HL-60 (cell line): ENCODE results near the gene HNF1B.

Experiments used
- DNase-seq, 2 experiments: peaks; one replicate each; pipeline ENCODE4 v3.0.0-alpha.2; 2010 to 2020; ENCODE audit warnings: low read depth in 1 of 2, low spot score in 1 of 2
- H3K27ac ChIP-seq: fragments of 250-450 bp; sonication (Bioruptor Pico); replicated peaks from 2 replicates; pipeline ENCODE4 v1.5.1; 2020; ENCODE audit warnings: mild to moderate bottlenecking, moderate library complexity
- H3K27me3 ChIP-seq: fragments of 250-450 bp; sonication (Bioruptor Pico); 2 replicates; pipeline ENCODE4 v1.5.1; 2021; ENCODE audit warnings: mild to moderate bottlenecking, moderate library complexity; ENCODE audit not compliant: insufficient read depth, poor library complexity, severe bottlenecking
- H3K4me3 ChIP-seq: replicated peaks from 2 replicates; pipeline ENCODE4 v1.5.1; 2011; ENCODE audit warnings: mild to moderate bottlenecking, control low read depth, low read length; ENCODE audit not compliant: insufficient read depth
- GABPA ChIP-seq: IDR thresholded peaks from 2 replicates; pipeline ENCODE4 v1.6.1; 2012; ENCODE audit warnings: low read depth
- POLR2AphosphoS5 ChIP-seq: IDR thresholded peaks from 2 replicates; pipeline ENCODE4 v1.6.1; 2012; ENCODE audit warnings: low read depth
- SPI1 ChIP-seq: IDR thresholded peaks from 2 replicates; pipeline ENCODE4 v1.6.1; 2012; ENCODE audit warnings: low read depth, mild to moderate bottlenecking, borderline replicate concordance
- TF ChIP-seq, protein P1 (sequence below): IDR thresholded peaks from one replicate; pipeline ENCODE4 v1.5.1; 2011; ENCODE audit warnings: low read length, control low read depth, inconsistent platforms; ENCODE audit not compliant: insufficient read depth
- TF ChIP-seq, protein P2 (sequence below): IDR thresholded peaks from 2 replicates; pipeline ENCODE4 v1.6.1; 2012; ENCODE audit warnings: low read depth; ENCODE audit not compliant: insufficient replicate concordance

Gene HNF1B

DNA sequence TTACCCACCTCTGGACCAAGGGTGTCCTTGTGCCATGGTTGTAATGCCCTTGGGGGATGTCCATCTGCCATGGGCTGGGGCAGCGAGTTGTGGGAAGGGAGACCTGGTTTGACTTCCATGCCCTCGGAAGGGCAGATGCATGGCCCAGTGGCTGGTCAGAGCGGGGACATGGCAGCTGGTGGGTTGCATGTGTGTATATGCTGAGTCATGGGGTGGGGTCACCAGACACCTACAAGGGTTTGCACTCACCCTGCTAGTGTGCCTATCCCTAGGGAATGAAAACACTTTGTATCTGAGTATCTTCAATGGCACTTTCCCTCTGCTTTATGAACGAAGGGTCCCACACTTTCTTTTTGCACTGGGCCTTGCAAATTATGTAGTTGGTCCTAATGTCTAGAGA lies 10.6 kb upstream of the HNF1B start:
- no peak for DNase-seq
- Histone ChIP-seq H3K27me3 (no peaks in the 10 kb centered on the region), H3K4me3 (no peak overlapping the region), H3K27ac (no peak overlapping the region)
- TF ChIP-seq POLR2AphosphoS5 (no peak), SPI1 (no peak), GABPA (no peak)
- TF ChIP-seq, protein P1, sequence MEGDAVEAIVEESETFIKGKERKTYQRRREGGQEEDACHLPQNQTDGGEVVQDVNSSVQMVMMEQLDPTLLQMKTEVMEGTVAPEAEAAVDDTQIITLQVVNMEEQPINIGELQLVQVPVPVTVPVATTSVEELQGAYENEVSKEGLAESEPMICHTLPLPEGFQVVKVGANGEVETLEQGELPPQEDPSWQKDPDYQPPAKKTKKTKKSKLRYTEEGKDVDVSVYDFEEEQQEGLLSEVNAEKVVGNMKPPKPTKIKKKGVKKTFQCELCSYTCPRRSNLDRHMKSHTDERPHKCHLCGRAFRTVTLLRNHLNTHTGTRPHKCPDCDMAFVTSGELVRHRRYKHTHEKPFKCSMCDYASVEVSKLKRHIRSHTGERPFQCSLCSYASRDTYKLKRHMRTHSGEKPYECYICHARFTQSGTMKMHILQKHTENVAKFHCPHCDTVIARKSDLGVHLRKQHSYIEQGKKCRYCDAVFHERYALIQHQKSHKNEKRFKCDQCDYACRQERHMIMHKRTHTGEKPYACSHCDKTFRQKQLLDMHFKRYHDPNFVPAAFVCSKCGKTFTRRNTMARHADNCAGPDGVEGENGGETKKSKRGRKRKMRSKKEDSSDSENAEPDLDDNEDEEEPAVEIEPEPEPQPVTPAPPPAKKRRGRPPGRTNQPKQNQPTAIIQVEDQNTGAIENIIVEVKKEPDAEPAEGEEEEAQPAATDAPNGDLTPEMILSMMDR: no peak
- TF ChIP-seq, protein P2, sequence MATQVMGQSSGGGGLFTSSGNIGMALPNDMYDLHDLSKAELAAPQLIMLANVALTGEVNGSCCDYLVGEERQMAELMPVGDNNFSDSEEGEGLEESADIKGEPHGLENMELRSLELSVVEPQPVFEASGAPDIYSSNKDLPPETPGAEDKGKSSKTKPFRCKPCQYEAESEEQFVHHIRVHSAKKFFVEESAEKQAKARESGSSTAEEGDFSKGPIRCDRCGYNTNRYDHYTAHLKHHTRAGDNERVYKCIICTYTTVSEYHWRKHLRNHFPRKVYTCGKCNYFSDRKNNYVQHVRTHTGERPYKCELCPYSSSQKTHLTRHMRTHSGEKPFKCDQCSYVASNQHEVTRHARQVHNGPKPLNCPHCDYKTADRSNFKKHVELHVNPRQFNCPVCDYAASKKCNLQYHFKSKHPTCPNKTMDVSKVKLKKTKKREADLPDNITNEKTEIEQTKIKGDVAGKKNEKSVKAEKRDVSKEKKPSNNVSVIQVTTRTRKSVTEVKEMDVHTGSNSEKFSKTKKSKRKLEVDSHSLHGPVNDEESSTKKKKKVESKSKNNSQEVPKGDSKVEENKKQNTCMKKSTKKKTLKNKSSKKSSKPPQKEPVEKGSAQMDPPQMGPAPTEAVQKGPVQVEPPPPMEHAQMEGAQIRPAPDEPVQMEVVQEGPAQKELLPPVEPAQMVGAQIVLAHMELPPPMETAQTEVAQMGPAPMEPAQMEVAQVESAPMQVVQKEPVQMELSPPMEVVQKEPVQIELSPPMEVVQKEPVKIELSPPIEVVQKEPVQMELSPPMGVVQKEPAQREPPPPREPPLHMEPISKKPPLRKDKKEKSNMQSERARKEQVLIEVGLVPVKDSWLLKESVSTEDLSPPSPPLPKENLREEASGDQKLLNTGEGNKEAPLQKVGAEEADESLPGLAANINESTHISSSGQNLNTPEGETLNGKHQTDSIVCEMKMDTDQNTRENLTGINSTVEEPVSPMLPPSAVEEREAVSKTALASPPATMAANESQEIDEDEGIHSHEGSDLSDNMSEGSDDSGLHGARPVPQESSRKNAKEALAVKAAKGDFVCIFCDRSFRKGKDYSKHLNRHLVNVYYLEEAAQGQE: no peak

DNA sequence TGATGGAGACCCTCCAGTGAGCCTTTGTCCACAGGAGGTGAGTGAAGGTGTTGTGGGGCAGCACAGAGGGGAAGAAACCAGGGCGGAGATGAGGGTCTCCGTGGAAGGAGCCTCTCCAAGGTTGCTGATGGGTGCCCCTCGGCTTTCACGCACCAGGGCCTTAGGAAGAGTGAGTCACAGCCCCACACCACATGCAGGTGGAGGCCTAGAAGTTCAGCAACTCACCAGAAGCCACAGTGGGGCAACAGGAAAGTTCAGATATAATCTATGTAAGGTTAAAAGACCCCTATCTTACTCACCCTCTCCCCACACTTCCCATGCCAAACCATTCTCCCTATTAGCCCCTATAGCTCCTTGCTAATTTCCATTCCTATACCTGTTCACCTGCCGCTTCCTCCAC lies 9.5 kb upstream of the HNF1B start:
- Histone ChIP-seq H3K4me3 (no peak overlapping the region), H3K27me3 (no peaks in the 10 kb centered on the region), H3K27ac (no peak overlapping the region)
- DNase-seq: no peak
- TF ChIP-seq, protein P2: no peak
- TF ChIP-seq SPI1 (no peak), GABPA (no peak), POLR2AphosphoS5 (no peak)
- TF ChIP-seq, protein P1: no peak

DNA sequence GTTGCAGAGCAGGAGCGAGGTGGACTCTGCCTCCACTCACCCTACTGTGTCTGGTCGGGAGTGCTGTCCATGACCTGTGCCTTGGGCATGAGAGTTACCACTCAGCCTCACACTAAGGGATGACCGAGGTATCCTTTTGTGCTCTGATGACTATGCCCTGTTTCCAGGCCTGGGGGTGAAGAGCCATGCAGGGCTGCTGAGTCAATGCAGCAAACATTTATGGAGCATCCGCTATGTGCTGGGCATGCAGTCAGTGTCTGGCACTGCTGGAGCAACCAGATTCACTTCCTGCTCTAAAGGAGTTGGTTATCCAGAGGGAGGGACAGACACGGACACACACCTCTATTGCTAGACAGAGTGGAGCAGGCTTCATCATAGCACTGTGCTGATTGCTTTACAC lies 7.6 kb upstream of the HNF1B start:
- H3K4me3 ChIP-seq: no peak overlapping the region
- DNase-seq: no peak
- no peak overlapping the region for H3K27ac ChIP-seq
- peaks cover 5% of the 10 kb centered on the region for H3K27me3 ChIP-seq
- no peak for TF ChIP-seq SPI1
- TF ChIP-seq POLR2AphosphoS5: no peak
- no peak for TF ChIP-seq GABPA
- TF ChIP-seq, protein P1: no peak
- TF ChIP-seq, protein P2: no peak
